RPMI7951 (cell line): ENCODE measurements around the gene ANKMY2. TPM values are rescaled to one million over a fixed set of nuclear protein-coding genes. Genes with fewer than 3 reads are reported as not detected.
A peak's percentile ranks its signal among the peaks of the same experiment; 100 is the strongest.
"Not testable (repeated sequence)": the region's sequence is repeated elsewhere in the genome, so short reads cannot be mapped to it uniquely, and the experiment has no call there.

ENCODE experiments used
- DNase-seq: peaks from one replicate; pipeline ENCODE4 v3.0.0-alpha.2; 2012; ENCODE audit warnings: low read depth
- total RNA-seq: library from RNA; depleted of rRNA; stranded (reverse); fragments of >200 nt; shearing (Covaris generic); gene quantifications from 2 replicates; pipeline ENCODE4 v1.2.3, GENCODE V29; 2014

The ANKMY2 gene
- total RNA-seq, 1 experiment from 2014 or later, result 43.1 TPM

DNA sequence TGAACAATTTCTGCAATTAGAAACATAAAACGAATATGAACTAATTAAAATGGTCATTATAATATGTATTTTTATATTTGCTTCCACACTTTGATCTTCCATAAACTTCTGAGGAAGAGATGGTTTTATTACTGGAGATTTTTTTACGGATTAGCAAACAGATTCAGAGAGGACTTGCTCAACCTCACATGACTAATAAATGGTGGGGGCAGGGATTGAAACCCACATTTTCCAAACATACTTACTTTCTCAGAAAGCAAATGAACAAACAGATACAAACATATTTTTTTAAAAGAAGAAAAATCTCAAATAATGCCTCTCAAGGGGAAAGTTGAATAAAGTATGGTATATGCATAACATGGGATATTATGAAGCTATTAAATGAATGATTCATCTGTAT, 18.3 kb downstream of the ANKMY2 start:
- no peak for DNase-seq

DNA sequence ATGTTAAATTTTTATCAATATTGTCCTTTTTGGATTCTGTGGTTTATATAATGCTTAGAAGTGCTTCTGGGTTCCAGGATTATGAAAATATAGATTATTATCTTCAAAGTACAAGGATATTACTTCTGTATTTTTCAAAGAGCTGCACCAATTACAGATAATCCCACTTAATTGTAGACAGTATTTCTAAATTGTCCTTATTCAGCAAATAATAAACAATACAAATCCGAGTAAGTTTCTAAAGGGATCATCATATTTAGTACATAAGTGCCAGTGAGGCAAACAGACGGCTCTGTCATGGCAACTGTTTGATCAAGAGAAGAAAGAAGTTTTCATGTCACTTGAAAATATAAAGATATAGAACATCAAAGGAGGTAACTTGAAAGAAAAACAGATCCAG, 19.2 kb downstream of the ANKMY2 start:
- no peak for DNase-seq

DNA sequence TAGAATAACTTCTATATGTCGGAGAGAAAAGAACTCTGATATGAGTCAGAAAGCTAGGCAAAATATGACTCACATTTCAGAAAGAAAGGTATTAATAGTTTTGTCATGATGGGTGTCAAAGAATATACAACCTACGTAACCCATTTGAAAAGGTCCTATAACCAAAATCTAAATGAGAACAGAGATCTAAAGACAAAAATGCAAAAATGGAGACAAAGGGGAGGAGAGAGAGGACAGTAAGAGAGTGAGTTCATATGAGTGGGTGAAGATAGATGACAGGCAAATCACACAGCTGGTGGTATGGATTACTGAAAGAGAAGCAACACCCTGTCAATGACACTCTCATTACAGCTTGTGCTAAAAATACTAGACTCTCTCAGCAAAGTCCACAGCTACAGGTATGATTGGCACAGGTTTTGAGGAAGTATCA, 25.6 kb downstream of the ANKMY2 start:
- no peak for DNase-seq

DNA sequence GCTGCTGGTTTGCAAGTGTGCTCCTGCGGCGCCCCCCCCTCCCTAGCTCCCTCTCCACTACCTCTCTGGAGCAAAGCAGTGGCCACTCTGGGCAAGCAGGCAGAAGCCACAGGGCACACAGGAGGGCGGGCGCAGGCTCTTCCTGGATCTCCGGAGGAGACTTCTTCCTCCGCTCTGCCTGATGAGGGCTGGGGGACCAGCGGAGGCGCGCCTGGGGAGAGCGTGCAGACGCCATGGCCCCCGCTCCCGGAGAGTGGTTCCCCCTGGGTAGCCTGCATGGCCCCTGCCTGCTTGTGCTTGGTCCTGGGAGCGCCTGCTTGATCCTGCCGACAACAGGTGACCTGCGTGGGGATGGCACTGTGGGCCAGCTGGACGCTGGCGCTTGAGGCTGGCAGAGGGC, 29.0 kb downstream of the ANKMY2 start:
- DNase-seq, result no peak

DNA sequence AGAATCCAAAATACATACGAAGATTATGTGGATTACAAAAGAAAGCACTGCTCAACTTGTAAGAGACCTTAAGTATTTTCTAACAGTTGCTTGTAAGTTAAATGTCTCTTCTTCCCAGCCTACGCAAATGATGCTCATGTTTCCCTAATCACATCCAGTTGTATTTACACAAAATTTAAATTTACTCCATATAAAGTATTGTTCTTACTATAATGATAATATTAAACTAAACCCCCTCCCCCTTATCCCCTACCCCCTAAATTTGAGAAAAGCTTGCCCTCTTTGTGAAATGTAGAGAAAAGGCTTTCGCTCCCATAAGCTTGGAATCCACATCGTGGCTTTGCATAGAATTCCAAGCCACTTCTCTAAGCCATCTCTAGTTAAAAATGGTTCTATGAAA, 29.4 kb downstream of the ANKMY2 start:
- DNase-seq, result no peak

DNA sequence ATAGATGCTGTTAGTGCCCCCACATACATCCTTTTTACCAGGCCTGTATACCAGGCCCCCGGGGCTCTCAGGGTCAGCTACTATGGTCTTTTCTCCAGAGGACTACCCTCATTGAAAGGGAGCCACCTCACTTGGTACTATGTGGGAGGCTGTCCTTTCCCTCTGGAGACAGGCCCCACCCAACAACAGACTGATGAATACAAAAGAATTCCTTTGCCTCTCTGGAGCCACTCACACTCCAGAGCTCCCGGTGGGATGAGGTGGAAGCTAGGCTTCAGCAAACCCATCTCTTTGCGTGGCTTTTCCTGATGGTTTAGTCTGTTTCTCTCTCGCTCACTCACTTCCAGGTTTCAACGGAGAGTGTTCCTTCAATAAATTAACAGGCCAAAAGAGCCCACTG, 30.3 kb downstream of the ANKMY2 start:
- no peak for DNase-seq

DNA sequence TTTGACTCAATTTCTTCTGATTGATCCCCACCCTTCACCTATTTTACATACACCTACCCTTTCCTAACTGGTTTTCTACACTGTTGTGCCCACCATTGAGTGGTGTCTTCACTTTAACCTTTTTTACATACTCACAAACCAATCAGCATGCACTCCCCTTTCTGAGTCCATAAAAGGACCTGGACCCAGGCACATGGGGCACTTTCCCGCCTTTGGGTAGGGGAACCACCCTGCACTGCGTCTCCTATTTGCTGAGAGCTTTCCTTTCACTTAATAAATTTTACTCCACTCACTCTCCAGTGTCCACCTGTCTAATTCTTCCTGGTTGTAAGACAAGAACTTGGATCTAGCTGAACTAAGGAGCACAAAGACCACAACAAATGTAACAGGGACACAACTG, 33.8 kb downstream of the ANKMY2 start:
- DNase-seq, result no peak

DNA sequence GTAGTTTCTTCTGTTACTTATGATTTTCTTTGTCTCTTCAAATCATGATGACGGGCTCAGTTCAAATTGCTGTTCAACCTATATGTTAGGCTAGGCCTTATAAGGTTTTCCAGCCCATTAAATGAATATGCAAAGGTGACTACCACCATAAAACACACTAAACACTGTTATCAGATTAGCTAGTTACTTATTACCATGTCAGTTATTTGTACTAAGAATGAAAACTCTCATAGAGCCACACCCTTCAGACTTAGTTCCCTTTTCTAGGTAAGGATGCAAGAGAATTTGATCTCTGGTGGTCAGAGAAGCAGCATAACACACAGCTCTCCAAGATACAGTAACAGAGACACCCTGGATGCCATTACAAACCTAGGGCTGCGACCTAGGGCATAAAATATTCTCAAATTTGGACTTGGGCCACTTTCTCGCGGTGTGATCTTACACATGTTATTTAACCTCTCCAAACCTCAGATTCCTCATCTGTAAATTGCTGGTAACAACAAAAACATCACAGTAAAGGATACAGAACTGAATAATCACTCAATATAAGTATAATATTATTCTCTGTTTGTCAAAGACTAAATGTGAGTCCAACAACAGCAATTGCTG, 35.6 kb downstream of the ANKMY2 start:
- DNase-seq, result no peak

DNA sequence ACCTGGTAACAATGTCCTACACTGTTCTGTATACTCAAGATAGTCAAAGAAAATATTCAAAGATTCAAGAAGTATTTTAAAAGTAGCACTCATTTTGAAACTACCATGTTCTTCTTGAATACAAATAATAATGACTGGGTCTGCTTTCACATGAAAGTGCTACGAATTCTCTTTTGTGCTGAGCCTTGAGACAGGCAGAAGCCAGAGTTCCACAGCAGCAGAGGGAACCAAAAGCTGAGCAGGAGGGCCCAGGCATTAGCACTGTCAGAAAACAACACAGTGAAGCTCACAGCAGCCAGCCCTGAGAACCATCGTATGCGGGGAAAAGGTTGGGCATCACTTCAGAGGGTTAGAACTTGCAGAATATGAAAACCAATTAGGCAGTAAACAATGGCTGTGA, 38.9 kb downstream of the ANKMY2 start:
- DNase-seq, result no peak

DNA sequence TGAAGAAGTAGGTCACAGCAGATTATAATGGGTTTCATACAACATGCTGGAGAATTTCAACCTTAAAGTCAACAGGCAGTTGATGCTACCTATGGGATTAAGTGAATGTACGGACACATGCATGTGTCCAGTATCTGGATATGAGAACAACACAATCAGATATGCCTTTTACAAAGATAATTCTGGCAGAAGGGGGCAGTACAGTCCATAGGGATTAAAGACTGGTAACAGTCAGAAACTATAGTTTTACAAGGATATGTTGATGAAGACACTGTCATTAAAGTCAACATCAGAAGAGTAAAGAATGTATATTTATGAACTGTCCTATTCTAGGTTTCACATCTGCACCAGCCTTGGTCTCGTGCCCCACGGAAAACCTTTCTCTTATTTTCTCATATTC, 41.5 kb downstream of the ANKMY2 start:
- DNase-seq, result peak; percentile 33

DNA sequence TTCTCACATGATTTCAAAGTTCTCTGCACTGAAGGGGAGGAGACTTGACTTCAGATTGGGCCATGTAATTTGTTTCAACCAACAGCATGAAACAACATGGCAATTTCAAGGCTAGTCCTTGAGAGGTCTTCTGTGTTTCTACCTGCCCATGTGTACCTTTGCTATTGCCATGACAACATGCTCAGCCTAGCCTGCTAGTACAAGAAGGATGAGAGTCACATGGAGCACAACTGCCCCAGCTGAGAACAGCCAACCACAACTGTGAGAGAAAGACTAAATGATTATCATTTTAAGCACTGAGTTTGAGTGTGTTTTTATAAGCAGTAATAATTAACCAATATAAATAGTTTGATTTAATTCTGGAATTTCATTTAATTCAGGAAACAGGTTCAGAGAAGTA, 41.9 kb downstream of the ANKMY2 start:
- DNase-seq, result no peak

DNA sequence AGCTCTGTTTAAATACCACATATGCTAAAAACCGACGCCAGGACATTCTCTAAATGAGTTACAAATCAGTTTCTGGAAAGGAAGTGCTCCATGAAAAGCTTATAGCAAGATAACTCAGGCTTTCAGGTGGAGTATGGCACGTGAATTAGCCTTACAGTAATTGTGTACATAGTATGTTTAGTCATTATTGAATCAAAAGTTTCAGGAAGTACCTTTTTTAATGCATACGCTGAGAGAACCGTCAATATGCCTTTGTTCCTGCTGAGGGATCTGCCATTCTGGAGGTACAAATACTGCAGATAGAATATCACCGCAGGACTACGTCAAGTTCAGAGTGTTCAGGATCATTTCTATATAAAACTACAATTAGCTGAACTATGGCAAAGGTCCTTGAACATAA, 45.7 kb downstream of the ANKMY2 start:
- DNase-seq, result no peak

DNA sequence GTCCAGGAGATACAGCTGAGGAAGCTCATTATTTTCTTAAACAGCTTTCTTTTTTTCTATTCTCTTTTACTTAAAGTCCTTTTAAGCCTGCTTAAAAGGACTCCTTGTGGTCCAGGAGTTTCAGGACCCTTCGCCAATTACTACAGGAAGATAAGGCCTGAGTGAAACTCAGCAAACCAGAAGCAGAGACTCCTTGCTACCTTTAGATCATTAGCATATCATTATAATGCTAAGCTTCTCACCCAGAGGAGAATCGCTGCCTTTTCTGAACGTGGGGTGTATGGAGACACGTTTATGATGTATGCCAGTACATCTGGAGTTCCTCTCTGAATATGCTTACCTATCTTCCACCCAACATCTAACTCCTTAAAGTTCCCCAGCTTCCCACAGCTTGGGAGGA, 47.5 kb downstream of the ANKMY2 start:
- no peak for DNase-seq

DNA sequence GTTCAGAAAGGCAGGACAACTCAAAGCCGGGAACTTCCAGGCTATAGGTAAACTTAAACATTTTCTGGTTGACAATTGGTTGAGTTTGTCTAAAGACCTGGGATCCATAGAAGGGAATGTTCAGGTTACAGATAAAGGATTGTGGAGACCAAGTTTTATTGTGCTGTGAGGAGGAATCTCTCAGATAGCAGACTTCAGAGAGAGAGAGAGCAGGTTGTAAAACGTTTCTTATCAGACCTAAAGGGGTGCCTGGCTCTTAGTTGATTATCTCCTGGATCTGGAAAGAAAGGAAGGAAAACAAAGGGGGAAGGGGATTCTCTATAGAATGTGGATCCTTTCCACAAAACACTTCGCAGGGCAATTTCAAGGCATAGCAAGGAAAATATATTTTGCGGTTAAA, 50.0 kb downstream of the ANKMY2 start:
- not testable (repeated sequence) for DNase-seq

DNA sequence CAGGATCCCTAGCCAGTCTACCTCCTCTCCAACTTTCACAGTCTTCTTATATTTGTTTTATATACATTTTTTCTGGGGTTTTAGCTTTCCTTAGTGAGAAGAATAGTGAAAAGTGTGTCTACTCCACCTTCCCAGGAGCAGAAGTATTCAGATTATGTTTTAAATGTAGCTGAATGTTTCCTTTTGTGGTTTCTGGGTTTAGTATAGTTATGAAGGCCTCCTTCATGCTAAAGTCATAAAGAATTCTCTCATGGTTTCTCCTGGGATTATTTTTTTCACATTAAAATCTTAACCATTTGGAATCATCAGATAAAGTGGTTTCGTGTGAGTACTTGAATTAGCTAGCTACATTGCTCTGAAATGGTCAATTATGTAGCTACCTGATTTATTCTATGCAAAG, 50.9 kb downstream of the ANKMY2 start:
- no peak for DNase-seq

DNA sequence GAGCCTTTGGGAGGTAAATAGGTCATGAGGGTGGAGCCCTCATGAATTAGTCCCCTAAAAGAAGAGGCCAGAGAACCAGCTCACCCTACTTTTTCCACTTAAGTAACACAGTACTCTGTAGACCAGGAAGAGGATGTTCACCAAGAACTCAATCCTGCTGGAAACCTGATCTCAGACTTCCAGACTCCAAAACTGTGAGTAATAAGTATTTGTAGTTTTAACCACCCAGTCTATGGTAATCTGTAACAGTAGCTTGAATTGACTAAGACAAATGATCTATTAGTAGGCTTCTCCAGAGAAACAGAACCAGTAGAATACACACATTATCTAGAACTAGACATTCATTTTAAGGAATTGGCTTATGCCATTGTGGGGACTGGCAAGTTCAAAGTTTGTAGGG, 51.5 kb downstream of the ANKMY2 start:
- DNase-seq, result no peak

DNA sequence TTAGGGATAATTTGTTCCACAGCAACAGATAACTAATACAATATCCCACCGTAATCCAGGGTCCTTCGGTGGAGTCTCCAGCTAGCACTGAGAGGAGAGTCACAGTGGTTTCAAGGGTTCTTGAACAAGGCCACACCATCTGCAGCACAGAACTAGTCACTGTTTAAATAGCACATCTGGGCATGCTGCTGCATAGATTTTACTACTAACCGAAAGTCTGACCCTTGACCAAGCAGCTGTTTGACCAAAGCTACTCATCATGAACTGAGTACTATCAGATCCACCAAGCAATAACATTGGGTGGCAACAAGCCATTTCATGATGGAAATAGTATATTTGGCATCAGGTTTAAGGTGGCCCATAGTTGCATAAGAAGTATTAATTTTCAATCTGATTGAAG, 53.2 kb downstream of the ANKMY2 start:
- DNase-seq, result no peak

DNA sequence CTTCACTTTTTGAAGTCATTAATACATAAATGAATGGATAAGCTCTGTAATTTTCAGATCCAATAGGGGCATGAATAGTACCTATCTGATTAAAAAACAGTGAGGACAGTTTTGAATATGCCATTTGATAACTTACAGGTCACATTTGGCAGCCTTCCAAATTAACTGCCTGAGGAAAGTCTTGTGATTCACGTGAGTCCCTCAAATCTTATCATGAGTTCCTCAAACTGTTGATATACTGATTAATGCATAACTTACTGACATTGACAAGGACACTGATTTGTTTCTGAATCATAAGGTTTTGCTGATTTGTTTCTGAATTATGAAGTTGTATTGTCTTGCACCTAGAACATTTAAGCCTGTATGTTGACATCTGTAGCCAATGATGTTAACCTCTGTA, 55.1 kb downstream of the ANKMY2 start:
- DNase-seq, result no peak

DNA sequence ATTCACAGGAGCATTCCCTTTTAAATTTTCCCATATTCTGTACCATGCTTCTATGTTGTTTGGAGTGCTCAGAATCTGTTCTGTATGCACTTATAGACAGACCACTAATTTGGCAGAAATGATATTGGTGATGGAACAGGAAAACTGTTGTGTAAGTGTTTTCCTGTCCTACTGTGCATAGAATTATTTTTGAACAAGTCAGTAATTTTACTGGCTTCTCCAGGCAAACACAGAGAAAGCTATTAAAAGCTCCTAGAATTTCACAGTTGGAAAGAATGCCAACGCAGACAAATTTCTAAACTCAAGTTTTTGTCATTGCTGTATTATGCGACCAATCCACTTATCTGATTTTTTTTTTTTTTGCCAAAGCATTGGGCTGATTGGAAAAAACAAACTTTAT, 55.7 kb downstream of the ANKMY2 start:
- DNase-seq, result no peak

DNA sequence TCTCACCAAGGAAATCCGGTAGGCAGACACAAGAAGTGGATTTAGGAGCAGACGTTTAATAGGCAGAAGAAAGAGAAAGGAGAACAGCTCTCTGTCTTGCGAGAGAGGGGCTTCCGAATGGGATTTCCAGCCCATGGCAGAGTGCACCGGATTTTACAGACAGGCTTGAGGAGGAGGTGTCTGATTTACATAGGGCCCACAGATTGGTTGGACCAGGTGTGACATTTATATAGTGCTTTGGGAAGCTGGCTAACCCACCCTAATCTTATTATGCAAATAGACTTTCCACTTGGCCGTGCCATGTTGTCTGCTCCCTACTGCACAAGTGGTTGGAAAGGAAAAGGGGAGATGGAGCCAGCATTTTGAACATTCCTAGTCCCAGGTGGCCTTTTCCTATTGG, 57.8 kb downstream of the ANKMY2 start:
- no peak for DNase-seq

DNA sequence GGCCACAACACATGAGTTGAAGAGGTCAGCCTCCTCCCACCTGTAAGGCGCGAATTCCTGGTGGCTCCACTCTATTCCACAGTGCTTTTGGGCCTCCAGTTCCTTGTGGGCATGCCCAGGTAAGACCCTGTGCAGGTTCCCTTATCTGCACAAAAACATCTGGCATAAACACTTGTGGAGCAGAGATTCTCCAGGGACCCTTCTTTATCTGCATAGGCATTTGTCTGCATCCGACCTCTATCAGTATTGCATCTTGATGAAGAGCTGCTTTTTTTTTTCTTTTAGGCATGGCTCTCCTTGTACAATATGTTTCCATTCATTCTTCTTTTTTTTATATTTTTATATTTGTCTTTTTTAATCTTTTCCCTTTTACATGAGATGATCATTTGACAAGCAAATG, 58.4 kb downstream of the ANKMY2 start:
- DNase-seq, result no peak

DNA sequence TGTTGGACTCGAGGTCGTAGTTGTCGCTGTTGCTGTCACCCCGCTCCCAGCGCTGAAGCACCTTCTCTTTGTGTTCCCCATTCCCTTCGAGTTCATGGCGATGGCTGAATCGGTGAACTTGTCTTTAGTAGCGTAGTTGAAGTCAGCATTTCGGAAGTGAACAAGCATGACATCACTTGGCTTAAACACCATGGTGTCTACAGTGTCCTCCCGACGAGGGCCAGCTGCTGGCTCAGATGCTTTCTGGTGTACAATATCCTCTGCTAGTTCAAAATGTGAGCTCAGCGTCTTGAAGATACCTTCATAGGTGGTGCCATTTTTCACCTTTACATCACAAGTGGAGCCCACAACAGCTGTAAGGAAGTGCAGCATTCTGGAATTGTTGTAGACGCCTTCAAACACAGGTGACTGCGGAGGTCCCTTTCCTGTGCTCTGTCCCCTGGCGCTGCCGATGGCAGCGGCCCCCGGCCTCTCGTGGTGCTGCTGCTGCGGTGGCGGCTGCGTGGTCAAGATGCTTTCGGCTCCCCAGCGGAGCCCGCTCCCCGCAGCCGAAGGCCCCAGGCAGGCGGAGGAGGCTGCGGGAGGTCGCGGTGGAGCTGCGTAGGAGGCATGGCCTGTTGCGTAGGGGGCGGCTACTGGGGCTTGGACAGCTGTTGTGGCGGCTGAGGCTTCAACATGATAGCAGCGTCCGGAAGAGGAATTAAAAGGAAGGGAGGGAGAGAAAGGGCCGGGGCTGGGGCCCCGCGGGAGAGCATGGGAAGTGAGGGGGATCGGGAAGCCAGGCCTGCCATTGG, 59.3 kb downstream of the ANKMY2 start:
- no peak for DNase-seq

DNA sequence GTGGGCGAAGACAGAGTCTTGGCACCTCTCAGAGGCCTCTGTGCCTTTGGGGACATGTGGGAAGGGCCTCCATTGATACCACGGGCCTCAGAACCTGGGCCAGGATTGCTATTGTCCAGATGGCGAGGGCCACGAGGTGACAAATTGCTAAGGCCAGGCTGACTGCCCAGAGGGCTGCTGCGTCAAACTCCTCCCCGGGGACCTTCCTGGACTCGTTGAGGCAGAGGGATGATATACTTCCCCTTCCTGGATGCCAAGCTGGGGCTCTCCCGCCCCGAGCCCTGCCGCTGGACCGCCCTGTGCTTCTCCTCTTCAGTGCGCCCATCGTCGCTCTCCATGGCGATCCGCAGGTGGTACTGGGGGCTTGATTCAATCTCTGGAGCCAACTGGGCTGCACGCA, 60.0 kb downstream of the ANKMY2 start:
- DNase-seq, result no peak

DNA sequence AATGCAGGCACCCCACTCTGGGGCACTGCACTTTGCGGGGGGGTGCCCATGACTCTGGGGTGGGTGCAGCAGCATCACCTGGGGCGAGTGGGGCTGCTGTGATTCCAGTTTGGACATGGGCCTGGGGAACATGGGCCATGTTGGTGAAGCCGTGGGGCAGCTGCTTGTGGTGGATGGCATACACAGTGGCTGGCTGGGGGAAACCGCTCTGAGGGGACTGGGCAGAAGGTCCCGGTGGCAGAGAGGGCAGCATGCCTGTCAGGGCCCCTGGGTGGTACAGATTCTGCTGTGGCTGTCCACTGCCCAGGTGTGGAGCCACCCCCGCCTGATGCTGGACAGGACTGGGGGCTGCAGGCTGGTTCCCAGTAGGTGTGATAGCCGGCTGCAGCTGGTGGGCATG, 61.7 kb downstream of the ANKMY2 start:
- no peak for DNase-seq
